ENCODE data around the gene RBM8A.

The RBM8A gene

DNA sequence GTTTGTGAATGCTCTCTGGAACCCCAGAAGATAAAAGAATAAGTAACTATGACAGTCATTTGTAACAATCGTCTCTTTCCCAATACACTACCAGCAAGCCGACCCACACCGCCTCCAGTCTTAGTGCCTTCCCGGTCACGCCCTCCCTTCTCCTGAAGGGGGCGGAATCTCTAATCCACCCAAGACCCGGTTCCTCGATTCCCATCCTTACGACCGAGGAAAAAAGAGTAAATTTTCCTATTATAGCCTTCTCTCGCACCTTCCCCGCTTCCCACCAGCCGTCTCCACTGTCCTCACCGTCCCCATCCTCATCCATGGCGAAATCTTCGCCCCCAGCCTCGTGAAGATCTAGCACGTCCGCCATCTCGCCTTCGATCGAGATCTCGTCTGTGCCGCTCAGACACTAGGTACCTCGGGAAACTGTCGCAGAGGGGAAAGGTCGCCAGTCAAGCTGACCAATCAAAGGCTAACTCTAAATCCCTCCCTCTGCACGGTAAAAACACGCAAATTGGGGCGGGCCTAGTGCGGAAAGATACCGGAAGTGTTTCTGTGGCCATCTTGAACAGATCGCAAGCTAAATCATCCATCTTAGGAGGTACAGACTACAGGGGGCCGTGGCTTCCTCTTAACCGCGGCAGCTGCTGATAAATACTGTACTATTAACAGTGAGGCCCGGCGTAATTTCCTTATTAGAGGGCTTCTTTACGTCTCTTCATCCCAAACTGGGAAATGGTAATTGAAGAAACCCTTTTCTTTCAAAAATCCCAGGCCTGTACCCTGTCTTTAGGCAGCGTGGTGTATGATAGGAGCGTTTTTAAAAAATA, at the start of gene RBM8A:
TSS of gene RBM8A (minus strand) at position 422 of the 824 bp plus-strand sequence. CDS start at position 364, 58 bp downstream.
- Histone ChIP-seq H3K27me3 (no peaks in the 10 kb centered on the region), H3K4me1 (peaks cover 18 to 32% (median 24%) of the 10 kb centered on the region in 10 experiments), H3K9ac (peak within 1 kb of the TSS; percentile 90 to 99 (median 94)), H4K20me1 (peaks cover 0 to 14% (median 0%) of the 10 kb centered on the region in 11 experiments; a peak in 4 of 22 replicates), H3K9me3 (replicated peaks in 1 of 11) (no peaks in the 10 kb centered on the region), H3K36me3 (peaks cover 23 to 36% (median 31%) of the 10 kb centered on the region in 11 experiments), H3K4me2 (peak within 1 kb of the TSS; percentile 87 to 97 (median 93)), H3K27ac (peak within 1 kb of the TSS; percentile 94 to 100 (median 96)), H3K4me3 (peak within 1 kb of the TSS; percentile 74 to 94 (median 80))
- no peak for TF ChIP-seq Cebpa-rat (IDR thresholded peaks at IDR 0.05)

DNA sequence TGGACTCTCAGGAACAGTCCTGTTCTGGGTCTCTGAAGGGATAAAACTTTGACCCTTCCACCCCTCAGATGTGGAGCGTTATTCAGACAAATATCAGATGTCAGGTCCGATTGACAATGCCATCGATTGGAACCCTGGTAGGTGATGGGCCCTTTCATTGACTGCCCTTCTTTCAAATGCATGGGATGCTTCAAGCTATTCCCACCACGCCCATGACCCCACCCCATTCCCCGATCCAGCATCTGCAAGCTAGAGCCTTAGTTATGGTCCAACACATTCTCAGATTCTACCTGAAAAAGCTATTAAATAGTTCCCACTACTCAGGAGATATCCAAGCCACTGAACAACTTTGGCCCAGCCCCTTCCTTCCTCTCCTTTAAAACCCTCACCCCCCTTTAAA, 49.7 kb upstream of the RBM8A start:
- H3K4me1 ChIP-seq, result peaks cover 42 to 52% (median 49%) of the 10 kb centered on the region in 10 experiments
- H3K27ac ChIP-seq, result peak overlapping the region in 6 of 11 experiments; percentile 35 to 95 (median 90); a peak in 8 of 22 replicates

DNA sequence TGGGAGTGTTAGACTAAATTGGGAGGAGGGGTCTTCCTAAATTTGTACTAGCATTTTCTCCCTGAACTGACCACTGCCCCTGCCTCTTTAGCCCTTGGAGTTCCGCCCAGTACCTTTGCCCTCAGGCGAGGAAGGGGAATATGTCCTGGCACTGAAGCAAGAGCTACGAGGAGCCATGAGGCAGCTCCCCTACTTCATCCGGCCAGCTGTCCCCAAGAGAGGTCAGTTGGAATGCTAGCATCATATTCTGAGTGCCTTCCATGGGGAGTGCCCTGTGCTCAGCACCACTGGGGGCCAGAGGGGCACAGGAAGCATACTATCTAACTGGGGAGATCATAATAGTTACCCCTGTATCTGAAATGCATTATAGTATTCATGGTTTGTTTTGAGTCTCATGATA, 47.9 kb upstream of the RBM8A start:
- H3K27me3 ChIP-seq, result no peaks in the 10 kb centered on the region
- no peak overlapping the region for H3K27ac ChIP-seq
- H3K4me3 ChIP-seq, result no peak overlapping the region
- H3K4me2 ChIP-seq, result no peak overlapping the region
- H3K9me3 ChIP-seq (replicated peaks in 1 of 11), result no peaks in the 10 kb centered on the region
- H3K36me3 ChIP-seq, result no peaks in the 10 kb centered on the region; a peak in 1 of 22 replicates
- H3K9ac ChIP-seq, result 0 out of 22 replicates have a peak overlapping the region, but pooled peaks of 1 of the 11 experiments have one; percentile 27
- no peak for TF ChIP-seq Cebpa-rat (IDR thresholded peaks at IDR 0.05)
- H3K4me1 ChIP-seq, result peaks cover 29 to 34% (median 32%) of the 10 kb centered on the region in 10 experiments
- no peaks in the 10 kb centered on the region for H4K20me1 ChIP-seq

More for the DNA sequence above, 49.7 kb upstream of the RBM8A start:
- no peaks in the 10 kb centered on the region for H4K20me1 ChIP-seq
- no peaks in the 10 kb centered on the region; a peak in 1 of 22 replicates for H3K36me3 ChIP-seq
- no peaks in the 10 kb centered on the region for H3K9me3 ChIP-seq (replicated peaks in 1 of 11)
- TF ChIP-seq Cebpa-rat (IDR thresholded peaks at IDR 0.05), result no peak
- no peaks in the 10 kb centered on the region for H3K27me3 ChIP-seq
- H3K4me2 ChIP-seq, result peak overlapping the region; percentile 71 to 96 (median 86)
- no peak overlapping the region for H3K4me3 ChIP-seq
- H3K9ac ChIP-seq, result peak overlapping the region in 9 of 11 experiments; percentile 8 to 80 (median 74); a peak in 13 of 22 replicates

DNA sequence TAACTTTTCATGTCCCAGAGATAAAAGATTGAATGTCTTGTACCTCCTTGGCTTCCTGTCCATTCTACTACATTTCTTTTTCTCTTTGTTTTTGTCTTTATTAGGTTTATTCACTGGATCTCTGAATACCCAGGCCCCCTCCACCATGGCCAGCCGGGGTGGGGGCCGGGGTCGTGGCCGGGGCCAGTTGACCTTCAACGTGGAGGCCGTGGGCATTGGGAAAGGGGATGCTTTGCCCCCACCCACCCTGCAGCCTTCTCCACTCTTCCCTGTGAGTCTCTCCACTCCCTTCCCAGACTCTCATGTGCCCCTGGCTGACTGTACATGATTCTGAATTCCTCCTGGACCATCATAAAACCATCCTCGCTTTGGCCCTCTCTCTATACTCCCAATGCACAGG, 47.4 kb upstream of the RBM8A start:
- no peak for TF ChIP-seq Cebpa-rat (IDR thresholded peaks at IDR 0.05)
- Histone ChIP-seq H4K20me1 (no peaks in the 10 kb centered on the region), H3K4me3 (no peak overlapping the region), H3K27ac (no peak overlapping the region), H3K9ac (no peak overlapping the region; a peak in 1 of 22 replicates), H3K36me3 (no peaks in the 10 kb centered on the region; a peak in 1 of 22 replicates), H3K4me1 (peaks cover 24 to 29% (median 27%) of the 10 kb centered on the region in 10 experiments), H3K27me3 (no peaks in the 10 kb centered on the region), H3K9me3 (replicated peaks in 1 of 11) (no peaks in the 10 kb centered on the region), H3K4me2 (no peak overlapping the region)

DNA sequence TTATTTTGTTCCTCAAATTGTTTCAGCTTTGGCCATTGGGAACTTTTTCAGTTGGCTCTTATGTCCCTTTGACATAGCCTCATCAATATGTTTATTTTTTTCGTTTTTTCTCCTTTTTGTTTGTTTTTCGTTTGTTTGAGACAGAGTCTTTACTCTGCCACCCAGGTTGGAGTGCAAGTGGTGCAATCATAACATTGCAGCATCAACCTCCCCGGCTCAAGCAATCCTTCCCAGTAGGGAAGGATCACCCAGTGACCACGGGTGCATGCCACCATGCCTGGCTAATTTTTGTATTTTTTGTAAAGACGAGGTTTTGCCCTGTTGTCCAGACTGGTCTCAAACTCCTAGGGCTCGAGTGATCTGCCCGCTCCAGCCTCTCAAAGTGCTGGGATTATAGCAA, 45.3 kb upstream of the RBM8A start:
- no peaks in the 10 kb centered on the region for H3K27me3 ChIP-seq
- no peak overlapping the region for H3K27ac ChIP-seq
- peaks cover 0 to 5% (median under 1%) of the 10 kb centered on the region in 11 experiments; a peak in 9 of 22 replicates for H3K36me3 ChIP-seq
- H3K9me3 ChIP-seq (replicated peaks in 1 of 11), result peaks cover 2 to 8% (median 3%) of the 10 kb centered on the region in 11 experiments
- no peak overlapping the region for H3K4me3 ChIP-seq
- H4K20me1 ChIP-seq, result no peaks in the 10 kb centered on the region
- no peak for TF ChIP-seq Cebpa-rat (IDR thresholded peaks at IDR 0.05)
- H3K4me2 ChIP-seq, result no peak overlapping the region
- H3K4me1 ChIP-seq, result peaks cover 7 to 8% (median 8%) of the 10 kb centered on the region in 10 experiments
- no peak overlapping the region for H3K9ac ChIP-seq

DNA sequence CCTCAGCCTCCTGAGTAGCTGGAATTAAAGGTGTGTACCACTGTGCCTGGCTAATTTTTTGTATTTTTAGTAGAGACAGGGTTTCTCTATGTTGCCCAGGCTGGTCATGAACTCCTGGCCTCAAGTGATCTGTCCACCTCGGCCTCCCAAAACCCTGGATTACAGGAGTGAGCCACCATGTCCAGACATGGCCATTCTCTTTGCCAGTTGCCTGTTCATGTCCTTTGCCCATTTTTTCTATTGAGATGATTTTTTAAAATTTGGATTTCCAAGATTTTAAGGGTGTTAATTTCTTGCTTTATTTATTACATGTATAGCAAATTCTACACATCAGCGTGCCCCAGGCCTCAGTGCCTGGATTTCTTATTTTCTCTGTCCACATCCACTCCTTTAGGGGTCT, 40.0 kb upstream of the RBM8A start:
- Histone ChIP-seq H4K20me1 (no peaks in the 10 kb centered on the region), H3K4me1 (peaks cover 18 to 33% (median 28%) of the 10 kb centered on the region in 10 experiments), H3K9me3 (replicated peaks in 1 of 11) (peaks cover 9 to 19% (median 12%) of the 10 kb centered on the region in 11 experiments), H3K27ac (no peak overlapping the region), H3K27me3 (peaks cover 0 to 17% (median 14%) of the 10 kb centered on the region in 11 experiments; a peak in 19 of 22 replicates), H3K36me3 (peaks cover 0 to 13% (median 6%) of the 10 kb centered on the region in 11 experiments; a peak in 10 of 22 replicates), H3K4me2 (no peak overlapping the region), H3K9ac (no peak overlapping the region), H3K4me3 (no peak overlapping the region)
- no peak for TF ChIP-seq Cebpa-rat (IDR thresholded peaks at IDR 0.05)

DNA sequence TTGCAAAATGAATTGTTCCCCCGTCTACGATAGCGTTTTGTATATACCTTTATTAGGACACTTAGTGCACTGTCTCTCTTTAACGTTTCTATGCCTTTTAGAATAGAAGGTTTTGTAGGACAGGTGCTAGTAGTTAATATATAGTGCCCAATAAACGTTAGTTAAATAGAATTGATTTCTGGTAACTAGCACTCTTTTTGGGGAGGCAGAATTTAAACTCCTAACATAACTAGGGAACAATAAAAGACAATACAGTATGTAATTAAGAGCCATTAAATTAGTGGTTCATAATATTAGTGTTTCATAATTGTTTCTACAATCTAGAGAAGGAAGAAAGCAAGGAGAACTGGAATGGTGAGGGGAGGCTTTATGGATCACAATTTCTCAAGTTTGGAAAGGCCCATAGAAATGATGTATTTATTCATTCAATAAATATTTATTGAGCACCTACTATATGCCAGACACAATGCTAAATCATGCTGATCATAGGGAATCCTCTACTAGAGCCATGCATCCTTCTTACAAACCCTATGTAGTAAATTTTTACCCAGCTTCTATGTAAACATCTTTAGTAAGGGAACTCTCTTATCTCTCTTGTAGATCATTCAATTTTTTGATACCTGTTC, 37.9 kb upstream of the RBM8A start:
- peak overlapping the region; percentile 97 to 100 (median 100) for H3K4me2 ChIP-seq
- H3K36me3 ChIP-seq, result peaks cover 0 to 13% (median 6%) of the 10 kb centered on the region in 11 experiments; a peak in 10 of 22 replicates
- H3K9me3 ChIP-seq (replicated peaks in 1 of 11), result peaks cover 9 to 19% (median 12%) of the 10 kb centered on the region in 11 experiments
- peaks cover 37 to 47% (median 45%) of the 10 kb centered on the region in 10 experiments for H3K4me1 ChIP-seq
- H4K20me1 ChIP-seq, result no peaks in the 10 kb centered on the region
- H3K9ac ChIP-seq, result peak overlapping the region; percentile 72 to 89 (median 81)
- H3K4me3 ChIP-seq, result peak overlapping the region; percentile 68 to 86 (median 70)
- no peak for TF ChIP-seq Cebpa-rat (IDR thresholded peaks at IDR 0.05)
- peak overlapping the region in 10 of 11 experiments; percentile 57 to 82 (median 69); a peak in 13 of 22 replicates for H3K27ac ChIP-seq
- H3K27me3 ChIP-seq, result peaks cover 6 to 33% (median 29%) of the 10 kb centered on the region in 11 experiments; a peak in 21 of 22 replicates

DNA sequence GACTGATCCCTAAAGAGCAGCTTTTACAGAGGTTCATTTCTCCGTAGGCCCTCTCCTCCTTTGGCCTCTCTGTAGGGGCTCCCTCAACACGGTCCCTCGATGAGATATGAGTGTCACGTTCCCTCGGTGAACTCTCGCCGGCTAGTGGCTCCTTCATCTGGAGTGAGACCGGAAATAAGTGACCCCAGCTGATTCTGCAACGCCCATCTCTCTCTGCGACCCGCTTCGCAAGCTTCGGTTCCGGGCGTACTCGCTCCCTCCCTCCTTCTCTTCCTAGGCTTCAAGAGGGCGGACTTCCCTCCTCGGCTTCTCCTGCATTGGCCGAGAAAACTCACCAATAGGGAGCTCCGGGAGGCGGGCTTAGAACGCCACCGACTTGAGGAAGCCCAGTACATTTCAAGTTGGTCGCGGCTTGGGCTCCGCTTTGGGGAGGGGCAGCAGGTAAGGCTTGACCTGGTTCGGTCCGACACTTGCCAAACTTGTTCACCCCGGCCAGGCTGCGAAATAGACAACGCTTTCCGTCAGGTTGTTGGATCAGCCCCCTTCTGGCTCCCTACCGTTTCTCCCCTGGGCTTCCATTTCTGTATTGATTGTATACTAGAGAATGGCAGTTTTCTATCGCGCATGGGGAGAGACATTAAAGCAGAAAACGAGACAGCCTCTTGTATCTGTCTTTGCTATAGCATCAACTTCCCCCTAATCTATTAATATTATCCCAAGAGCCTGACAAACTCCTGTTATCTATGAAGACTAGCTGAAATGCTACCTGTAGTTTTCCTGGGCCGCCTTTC, 37.2 kb upstream of the RBM8A start, which contains the start of the genes ANKRD34A and POLR3GL:
TSS of gene ANKRD34A (minus strand) at position 248 of the 791 bp plus-strand sequence. CDS start 2,816 bp downstream, outside the sequence.
TSS of gene POLR3GL (plus strand) at position 363 of the 791 bp plus-strand sequence. CDS start 10,176 bp downstream, outside the sequence.
- Histone ChIP-seq H3K27me3 (peaks cover 6 to 33% (median 29%) of the 10 kb centered on the region in 11 experiments; a peak in 21 of 22 replicates), H4K20me1 (no peaks in the 10 kb centered on the region), H3K4me2 (peak within 1 kb of the TSS; percentile 97 to 100 (median 100)), H3K9ac (peak within 1 kb of the TSS; percentile 72 to 89 (median 81)), H3K9me3 (replicated peaks in 1 of 11) (peaks cover 9 to 19% (median 12%) of the 10 kb centered on the region in 11 experiments), H3K27ac (peak within 1 kb of the TSS; percentile 57 to 82 (median 69); a peak in 21 of 22 replicates), H3K4me1 (peaks cover 44 to 54% (median 52%) of the 10 kb centered on the region in 10 experiments), H3K4me3 (peak within 1 kb of the TSS; percentile 68 to 86 (median 70)), H3K36me3 (peaks cover 0 to 13% (median 6%) of the 10 kb centered on the region in 11 experiments; a peak in 10 of 22 replicates)
- TF ChIP-seq Cebpa-rat (IDR thresholded peaks at IDR 0.05), result no peak
